ENCODE results near the gene ZNF585A.
"Not testable (repeated sequence)": the region's sequence is repeated elsewhere in the genome, so short reads cannot be mapped to it uniquely, and the experiment has no call there.

ZNF585A gene

GRCh38 chr19:37172368-37173366, at the start of gene ZNF585A:
Gene ZNF585A, minus strand, starts transcription at chr19:37172695. Its CDS starts 2,785 bp downstream, at chr19:37169910.
- DNase-seq (ENCODE audit: low spot score), result peak; percentile 99

- DNase-seq (ENCODE audit: low spot score), result no peak
These were observed 48.6 kb upstream of the ZNF585A start for GRCh38 chr19:37221136-37221535.

GRCh38 chr19:37220383-37220782, 47.9 kb upstream of the ZNF585A start:
- no peak for DNase-seq (ENCODE audit: low spot score)

DNA sequence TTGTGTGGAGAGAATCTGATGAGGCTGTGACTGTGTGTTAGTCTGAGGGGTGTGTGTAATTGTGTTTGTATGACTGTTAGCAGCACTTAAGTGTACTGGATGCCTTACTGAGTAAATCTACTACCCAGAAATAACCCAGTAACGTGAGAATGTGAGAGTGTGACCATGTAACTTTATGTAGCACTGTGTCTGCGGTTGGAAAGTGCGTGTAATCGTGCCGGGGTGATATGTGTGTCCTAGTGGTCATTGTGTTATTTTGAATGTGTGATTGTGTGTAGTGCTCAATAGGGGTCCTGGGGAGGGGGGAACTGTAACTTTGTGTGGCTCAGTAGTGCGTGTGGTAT, 46.1 kb upstream of the ZNF585A start:
- no peak for DNase-seq (ENCODE audit: low spot score)

DNA sequence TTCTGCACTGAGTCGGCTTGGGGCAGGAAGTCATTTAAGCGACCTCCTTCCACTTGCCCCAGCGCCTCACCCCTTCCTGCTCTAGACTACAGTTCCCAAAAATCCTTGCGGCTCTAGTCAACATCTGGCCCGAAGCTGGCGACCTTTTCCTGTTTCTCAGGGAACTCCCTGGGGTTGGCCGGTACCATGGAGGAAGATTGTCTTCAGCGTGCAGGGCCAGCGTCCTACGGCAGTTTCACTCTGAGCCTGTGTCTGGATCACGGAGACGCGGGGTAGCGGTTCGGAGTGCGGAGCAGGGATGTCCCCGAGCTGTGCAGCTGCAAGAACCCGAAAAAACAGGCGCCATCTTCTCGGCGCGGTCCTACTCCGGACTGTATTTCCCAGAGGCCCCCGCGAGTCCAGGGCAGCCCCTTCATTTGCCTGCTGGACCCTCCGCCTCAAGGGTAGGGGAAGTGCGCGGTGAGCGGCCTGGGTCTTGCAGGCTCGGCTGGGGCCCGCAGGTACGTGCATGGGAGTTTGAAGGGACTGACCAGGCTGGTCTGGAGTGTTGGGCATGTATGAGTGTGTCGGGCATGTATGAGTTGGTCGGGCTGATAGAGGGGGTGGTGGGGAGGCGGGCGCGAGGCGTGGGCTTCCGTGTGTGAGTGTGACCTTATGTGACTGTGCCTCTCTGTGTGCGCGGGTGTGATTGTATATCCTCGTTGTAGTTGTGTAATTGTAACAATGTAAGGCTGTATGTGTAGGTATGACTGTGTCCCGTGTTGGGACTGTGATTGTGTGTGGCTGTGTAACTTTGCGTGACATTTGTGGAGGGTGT, 45.5 kb upstream of the ZNF585A start, which contains the start of gene ZNF383:
Gene ZNF383 (plus strand): TSS at position 440 of the 817 bp plus-strand sequence. CDS start 12,240 bp downstream, outside the sequence.
- peak; percentile 95 for DNase-seq (ENCODE audit: low spot score)

GRCh38 chr19:37217480-37217774, 44.9 kb upstream of the ZNF585A start:
- DNase-seq (ENCODE audit: low spot score), result no peak

DNA sequence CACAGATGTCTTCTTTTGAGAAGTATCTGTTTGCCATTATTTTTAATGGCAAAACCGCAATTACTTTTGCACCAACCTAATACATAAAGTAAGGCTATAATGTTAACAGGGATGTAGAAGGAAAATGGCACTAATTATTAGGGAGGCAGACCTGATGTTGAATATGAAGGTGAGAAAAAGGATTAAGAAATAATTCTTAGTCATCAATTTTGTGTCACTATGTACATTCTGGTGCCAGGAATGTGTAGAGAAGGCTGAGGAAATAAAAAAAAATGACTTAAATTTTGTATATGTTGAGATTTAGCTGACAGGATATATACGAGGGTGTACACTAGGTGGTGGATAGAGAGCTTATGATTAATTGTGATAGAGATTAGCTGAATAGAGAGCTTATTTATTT, 25.3 kb upstream of the ZNF585A start:
- no peak for DNase-seq (ENCODE audit: low spot score)

DNA sequence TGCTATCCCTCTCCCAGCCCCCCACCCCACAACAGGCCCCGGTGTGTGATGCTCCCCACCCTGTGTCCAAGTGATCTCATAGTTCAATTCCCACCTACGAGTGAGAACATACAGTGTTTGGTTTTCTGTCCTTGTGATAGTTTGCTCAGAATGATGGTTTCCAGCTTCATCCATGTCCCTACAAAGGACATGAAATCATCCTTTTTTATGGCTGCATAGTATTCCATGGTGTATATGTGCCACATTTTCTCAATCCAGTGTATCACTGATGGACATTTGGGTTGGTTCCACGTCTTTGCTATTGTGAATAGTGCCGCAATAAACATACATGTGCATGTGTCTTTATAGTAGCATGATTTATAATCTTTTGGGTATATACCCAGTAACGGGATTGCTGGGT, 24.6 kb upstream of the ZNF585A start:
- not testable (repeated sequence) for DNase-seq (ENCODE audit: low spot score)

GRCh38 chr19:37195248-37195647, 22.8 kb upstream of the ZNF585A start:
- DNase-seq (ENCODE audit: low spot score), result not testable (repeated sequence)

GRCh38 chr19:37186071-37186470, 13.6 kb upstream of the ZNF585A start:
- DNase-seq (ENCODE audit: low spot score), result not testable (repeated sequence)

- DNase-seq (ENCODE audit: low spot score), result no peak
These were observed 6.9 kb downstream of the ZNF585A start for GRCh38 chr19:37165635-37166034.

- no peak for DNase-seq (ENCODE audit: low spot score)
These were observed 12.3 kb downstream of the ZNF585A start for GRCh38 chr19:37160153-37160552.

GRCh38 chr19:37148214-37148613, 24.3 kb downstream of the ZNF585A start:
- DNase-seq (ENCODE audit: low spot score), result no peak

DNA sequence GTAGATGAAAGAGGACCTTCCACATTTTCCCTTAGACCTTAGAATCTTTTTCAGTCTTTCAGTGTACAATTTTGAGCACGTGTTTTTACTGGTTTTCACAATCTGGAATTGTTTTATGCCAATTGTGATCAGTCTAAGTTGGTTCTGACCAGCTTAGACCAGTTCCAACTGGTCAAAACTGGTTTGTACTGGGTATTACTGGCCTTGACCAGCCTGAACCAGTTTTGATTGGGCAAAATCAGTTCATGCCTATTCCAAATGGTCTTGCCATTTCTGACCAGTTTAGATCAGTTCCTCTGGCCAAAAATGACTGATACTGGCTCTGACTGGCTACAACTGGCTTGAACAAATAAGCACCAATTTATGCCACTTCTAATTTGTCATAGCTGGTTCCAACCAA, 36.4 kb downstream of the ZNF585A start:
- no peak for DNase-seq (ENCODE audit: low spot score)

GRCh38 chr19:37128821-37129177, 43.7 kb downstream of the ZNF585A start:
- DNase-seq (ENCODE audit: low spot score), result no peak

DNA sequence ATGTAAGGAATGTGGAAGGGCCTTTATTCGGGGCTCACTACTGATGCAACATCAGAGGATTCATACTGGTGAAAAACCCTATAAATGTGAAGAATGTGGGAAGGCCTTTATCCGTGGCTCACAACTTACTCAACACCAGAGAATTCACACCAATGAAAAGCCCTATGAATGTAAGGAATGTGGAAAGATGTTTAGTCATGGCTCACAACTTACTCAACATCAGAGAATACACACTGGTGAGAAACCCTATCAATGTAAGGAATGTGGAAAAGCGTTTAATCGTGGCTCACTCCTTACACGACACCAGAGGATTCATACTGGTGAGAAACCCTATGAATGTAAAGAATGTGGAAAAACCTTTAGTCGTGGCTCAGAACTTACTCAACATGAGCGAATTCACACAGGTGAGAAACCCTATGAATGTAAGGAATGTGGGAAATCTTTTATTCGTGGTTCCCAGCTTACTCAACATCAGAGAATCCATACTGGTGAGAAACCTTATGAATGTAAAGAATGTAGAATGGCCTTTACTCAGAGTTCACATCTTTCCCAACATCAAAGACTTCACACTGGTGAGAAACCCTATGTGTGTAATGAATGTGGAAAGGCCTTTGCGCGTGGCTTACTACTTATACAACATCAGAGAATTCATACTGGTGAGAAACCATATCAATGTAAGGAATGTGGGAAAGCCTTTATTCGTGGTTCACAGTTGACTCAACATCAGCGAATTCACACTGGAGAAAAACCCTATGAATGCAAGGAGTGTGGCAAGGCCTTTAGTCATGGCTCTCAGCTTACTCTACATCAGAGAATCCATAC, 44.3 kb downstream of the ZNF585A start:
- no peak for DNase-seq (ENCODE audit: low spot score)

DNA sequence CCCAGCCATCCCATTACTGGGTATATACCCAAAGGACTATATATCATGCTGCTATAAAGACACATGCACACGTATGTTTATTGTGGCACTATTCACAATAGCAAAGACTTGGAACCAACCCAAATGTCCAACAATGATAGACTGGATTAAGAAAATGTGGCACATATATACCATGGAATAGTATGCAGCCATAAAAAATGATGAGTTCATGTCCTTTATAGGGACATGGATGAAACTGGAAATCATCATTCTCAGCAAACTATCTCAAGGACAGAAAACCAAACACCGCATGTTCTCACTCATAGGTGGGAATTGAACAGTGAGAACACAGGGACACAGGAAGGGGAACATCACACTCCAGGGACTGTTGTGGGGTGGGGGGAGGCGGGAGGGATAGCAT, 50.4 kb downstream of the ZNF585A start:
- not testable (repeated sequence) for DNase-seq (ENCODE audit: low spot score)

GRCh38 chr19:37114001-37114400, 58.5 kb downstream of the ZNF585A start:
- no peak for DNase-seq (ENCODE audit: low spot score)

DNA sequence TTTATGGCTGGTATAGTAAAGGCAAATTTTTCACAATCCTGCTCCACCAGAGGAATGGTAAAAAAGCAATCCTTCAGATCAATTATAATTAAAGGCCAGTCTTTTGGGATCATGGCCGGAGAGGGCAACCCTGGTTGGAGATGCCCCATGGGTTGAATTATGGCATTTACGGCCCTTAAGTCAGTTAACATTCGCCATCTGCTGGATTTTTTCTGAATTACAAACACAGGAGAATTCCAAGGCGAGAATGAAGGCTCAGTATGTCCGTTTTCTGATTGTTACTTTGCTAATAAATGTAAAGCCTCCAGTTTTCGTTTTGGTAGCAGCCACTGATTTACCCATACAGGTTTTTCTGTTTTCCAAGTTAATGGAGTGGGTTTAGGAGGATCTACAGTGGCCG, 60.7 kb downstream of the ZNF585A start:
- DNase-seq (ENCODE audit: low spot score), result not testable (repeated sequence)

- DNase-seq (ENCODE audit: low spot score), result not testable (repeated sequence)
These were observed 68.4 kb downstream of the ZNF585A start for GRCh38 chr19:37104135-37104534.

DNA sequence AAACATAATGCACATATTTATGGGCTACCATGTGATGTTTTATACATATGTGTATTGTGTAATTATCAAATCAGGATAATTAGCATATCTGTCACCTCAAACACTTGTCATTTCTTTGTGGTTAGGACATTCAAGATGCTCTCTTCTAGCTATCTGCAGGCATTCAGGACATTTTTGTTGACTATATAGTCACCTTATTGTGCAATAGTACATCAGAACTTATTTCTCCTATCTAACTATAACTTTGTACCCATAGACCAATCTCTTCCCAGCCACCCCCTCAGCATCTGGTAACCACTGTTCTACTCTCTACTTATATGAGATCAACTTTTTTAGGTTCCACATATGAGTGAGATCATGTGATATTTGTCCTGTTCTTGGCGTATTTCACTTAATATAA, 73.9 kb downstream of the ZNF585A start:
- DNase-seq (ENCODE audit: low spot score), result no peak

DNA sequence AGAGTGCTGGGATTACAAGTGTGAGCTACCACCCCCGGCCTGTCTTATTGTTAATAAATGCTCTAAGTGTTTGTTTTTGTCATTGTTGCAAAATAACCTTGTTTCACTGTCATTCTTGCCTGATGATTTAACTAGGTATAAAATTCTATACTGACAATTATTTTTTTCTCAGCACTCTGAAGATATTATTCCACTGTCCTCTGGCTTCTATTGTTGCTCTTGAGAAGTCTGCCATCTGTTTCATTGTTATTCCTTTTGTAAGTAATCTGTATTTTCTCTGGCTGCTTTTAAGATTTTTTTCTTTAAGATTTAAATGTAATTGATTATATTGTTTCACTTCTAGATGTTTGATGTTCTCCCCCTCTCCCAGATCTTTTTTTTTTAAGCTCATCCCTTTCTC, 76.6 kb downstream of the ZNF585A start:
- no peak for DNase-seq (ENCODE audit: low spot score)
